IPS-NIHi11 (cell line): ENCODE data around the gene KPNA1.
"Not testable (repeated sequence)": the region's sequence is repeated elsewhere in the genome, so short reads cannot be mapped to it uniquely, and the experiment has no call there.

ENCODE experiments used
- DNase-seq: peaks from one replicate; pipeline ENCODE4 v3.0.0; 2012; ENCODE audit warnings: mixed read lengths, low spot score

Gene KPNA1

GRCh38 chr3:122475316-122475715 lies 39.4 kb downstream of the KPNA1 start:
- DNase-seq: no peak

GRCh38 chr3:122469659-122470058 lies 45.1 kb downstream of the KPNA1 start:
- DNase-seq: no peak

GRCh38 chr3:122468896-122469533 lies 45.7 kb downstream of the KPNA1 start:
- DNase-seq: peak; percentile 11

GRCh38 chr3:122466701-122467240 lies 48.0 kb downstream of the KPNA1 start:
- DNase-seq: no peak

GRCh38 chr3:122464659-122465058 lies 50.1 kb downstream of the KPNA1 start:
- DNase-seq: no peak

- DNase-seq: no peak
Measured at GRCh38 chr3:122462406-122462805, 52.3 kb downstream of the KPNA1 start.

- no peak for DNase-seq
Measured at GRCh38 chr3:122461806-122462205, 52.9 kb downstream of the KPNA1 start.

- DNase-seq: no peak
Measured at GRCh38 chr3:122458992-122459391, 55.7 kb downstream of the KPNA1 start.

- no peak for DNase-seq
Measured at GRCh38 chr3:122457706-122458105, 57.0 kb downstream of the KPNA1 start.

- no peak for DNase-seq
Measured at GRCh38 chr3:122456074-122456473, 58.7 kb downstream of the KPNA1 start.

GRCh38 chr3:122451371-122451770 lies 63.4 kb downstream of the KPNA1 start:
- DNase-seq: no peak

GRCh38 chr3:122448218-122448617 lies 66.5 kb downstream of the KPNA1 start:
- not testable (repeated sequence) for DNase-seq

GRCh38 chr3:122444491-122444887 lies 70.2 kb downstream of the KPNA1 start:
- DNase-seq: not testable (repeated sequence)

GRCh38 chr3:122443762-122444490 lies 70.8 kb downstream of the KPNA1 start:
- DNase-seq: not testable (repeated sequence)

GRCh38 chr3:122443090-122443489 lies 71.6 kb downstream of the KPNA1 start:
- peak; percentile 40 for DNase-seq

GRCh38 chr3:122435950-122436349 lies 78.8 kb downstream of the KPNA1 start:
- no peak for DNase-seq

GRCh38 chr3:122430371-122430770 lies 84.4 kb downstream of the KPNA1 start:
- no peak for DNase-seq

- no peak for DNase-seq
Measured at GRCh38 chr3:122427857-122428471, 86.8 kb downstream of the KPNA1 start.

GRCh38 chr3:122421836-122422235 lies 92.9 kb downstream of the KPNA1 start:
- no peak for DNase-seq

- no peak for DNase-seq
Measured at GRCh38 chr3:122421101-122421500, 93.6 kb downstream of the KPNA1 start.

- DNase-seq: no peak
Measured at GRCh38 chr3:122416966-122417365, 97.8 kb downstream of the KPNA1 start.

GRCh38 chr3:122415762-122416654 lies 98.7 kb downstream of the KPNA1 start, which contains the start of gene WDR5B:
Gene WDR5B, minus strand, starts transcription at chr3:122416062. Its CDS starts 534 bp downstream, at chr3:122415528.
- DNase-seq: peak; percentile 98
